Endothelial cell (in vitro differentiated cells): Measurements from ENCODE around the gene IL1RAPL1. TPM values are rescaled to one million over a fixed set of nuclear protein-coding genes. Genes with fewer than 3 reads are reported as not detected.

Experiments used
- DNase-seq: peaks from one replicate; pipeline ENCODE4 v3.0.0; 2021; ENCODE audit warnings: low spot score
- H3K27ac Mint-ChIP-seq: one replicate; pipeline ENCODE4 v1.8.0; 2021; ENCODE audit warnings: mixed read lengths, inconsistent platforms; ENCODE audit not compliant: unreplicated experiment
- H3K27me3 Mint-ChIP-seq: one replicate; pipeline ENCODE4 v1.8.0; 2021; ENCODE audit warnings: mild to moderate bottlenecking, moderate library complexity, mixed read lengths, inconsistent platforms; ENCODE audit not compliant: unreplicated experiment
- H3K36me3 Mint-ChIP-seq: one replicate; pipeline ENCODE4 v1.8.0; 2021; ENCODE audit warnings: mild to moderate bottlenecking, low read depth, mixed read lengths, inconsistent platforms; ENCODE audit not compliant: unreplicated experiment
- H3K4me1 Mint-ChIP-seq: one replicate; pipeline ENCODE4 v1.8.0; 2021; ENCODE audit warnings: mild to moderate bottlenecking, mixed read lengths, inconsistent platforms; ENCODE audit not compliant: unreplicated experiment
- H3K4me3 Mint-ChIP-seq: one replicate; pipeline ENCODE4 v1.8.0; 2021; ENCODE audit warnings: mild to moderate bottlenecking, mixed read lengths, inconsistent platforms; ENCODE audit not compliant: unreplicated experiment
- H3K9me3 Mint-ChIP-seq: one replicate; pipeline ENCODE4 v1.8.0; 2021; ENCODE audit warnings: mixed read lengths, inconsistent platforms; ENCODE audit not compliant: unreplicated experiment
- total RNA-seq: library from RNA; stranded (reverse); fragmentation: NEBNext Ultra II Directional; extraction: Animal tissue kit (Norgen Biotek cat#: 25700); gene quantifications from one replicate; pipeline ENCODE4 v1.2.1, GENCODE V29; 2021; ENCODE audit not compliant: unreplicated experiment
- TF ChIP-seq, protein P1 (sequence below): fragments of 200-600 bp; sonication (generic); IDR thresholded peaks from one replicate; pipeline ENCODE4 v1.5.0; 2021; ENCODE audit warnings: antibody characterized with exemption; ENCODE audit not compliant: unreplicated experiment

IL1RAPL1 gene
- total RNA-seq, 1 donor from 2014 or later, result 0.18 TPM

DNA sequence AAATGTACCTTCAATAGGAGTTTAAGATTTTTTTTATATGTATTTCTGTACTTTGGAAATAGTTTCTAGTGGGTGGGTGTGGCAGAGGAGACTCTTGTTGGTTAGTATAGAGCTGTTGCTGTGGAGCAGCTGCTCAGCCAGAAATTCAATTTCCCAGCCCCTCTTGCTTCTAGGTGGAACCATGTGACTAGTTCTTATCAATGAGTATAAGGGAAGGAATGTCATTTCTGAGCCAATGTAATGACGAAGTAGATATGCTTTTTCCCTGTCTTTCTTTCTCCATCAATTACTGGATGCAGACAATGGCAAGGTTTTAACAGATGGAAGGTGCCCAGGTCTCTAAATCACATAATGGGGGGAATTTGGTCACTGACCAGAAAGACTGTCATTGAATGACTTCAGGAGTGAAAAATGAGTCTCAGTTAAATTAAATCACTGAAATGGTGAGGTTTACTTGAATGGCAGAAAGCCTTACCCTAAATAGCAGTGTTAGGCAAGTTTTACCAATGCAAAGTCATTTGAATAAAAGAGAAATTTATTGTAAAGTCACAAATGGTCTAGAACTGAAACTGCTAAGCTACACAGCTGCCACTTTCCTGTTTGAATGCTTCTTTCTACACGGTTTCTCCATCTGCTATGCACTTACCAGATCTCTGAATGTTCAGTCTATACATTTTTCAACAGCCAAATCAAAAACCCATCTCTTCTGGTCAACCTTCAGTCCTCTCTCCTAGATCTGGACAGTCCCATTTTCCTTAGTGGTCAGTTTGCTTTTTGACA, 832.7 kb downstream of the IL1RAPL1 start:
- Mint-ChIP-seq H3K27ac (no peak overlapping the region), H3K9me3 (no peaks in the 10 kb centered on the region), H3K27me3 (no peaks in the 10 kb centered on the region), H3K4me3 (no peak overlapping the region), H3K4me1 (no peaks in the 10 kb centered on the region), H3K36me3 (no peaks in the 10 kb centered on the region)
- no peak for DNase-seq
- TF ChIP-seq, protein P1, sequence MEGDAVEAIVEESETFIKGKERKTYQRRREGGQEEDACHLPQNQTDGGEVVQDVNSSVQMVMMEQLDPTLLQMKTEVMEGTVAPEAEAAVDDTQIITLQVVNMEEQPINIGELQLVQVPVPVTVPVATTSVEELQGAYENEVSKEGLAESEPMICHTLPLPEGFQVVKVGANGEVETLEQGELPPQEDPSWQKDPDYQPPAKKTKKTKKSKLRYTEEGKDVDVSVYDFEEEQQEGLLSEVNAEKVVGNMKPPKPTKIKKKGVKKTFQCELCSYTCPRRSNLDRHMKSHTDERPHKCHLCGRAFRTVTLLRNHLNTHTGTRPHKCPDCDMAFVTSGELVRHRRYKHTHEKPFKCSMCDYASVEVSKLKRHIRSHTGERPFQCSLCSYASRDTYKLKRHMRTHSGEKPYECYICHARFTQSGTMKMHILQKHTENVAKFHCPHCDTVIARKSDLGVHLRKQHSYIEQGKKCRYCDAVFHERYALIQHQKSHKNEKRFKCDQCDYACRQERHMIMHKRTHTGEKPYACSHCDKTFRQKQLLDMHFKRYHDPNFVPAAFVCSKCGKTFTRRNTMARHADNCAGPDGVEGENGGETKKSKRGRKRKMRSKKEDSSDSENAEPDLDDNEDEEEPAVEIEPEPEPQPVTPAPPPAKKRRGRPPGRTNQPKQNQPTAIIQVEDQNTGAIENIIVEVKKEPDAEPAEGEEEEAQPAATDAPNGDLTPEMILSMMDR, result no peak

DNA sequence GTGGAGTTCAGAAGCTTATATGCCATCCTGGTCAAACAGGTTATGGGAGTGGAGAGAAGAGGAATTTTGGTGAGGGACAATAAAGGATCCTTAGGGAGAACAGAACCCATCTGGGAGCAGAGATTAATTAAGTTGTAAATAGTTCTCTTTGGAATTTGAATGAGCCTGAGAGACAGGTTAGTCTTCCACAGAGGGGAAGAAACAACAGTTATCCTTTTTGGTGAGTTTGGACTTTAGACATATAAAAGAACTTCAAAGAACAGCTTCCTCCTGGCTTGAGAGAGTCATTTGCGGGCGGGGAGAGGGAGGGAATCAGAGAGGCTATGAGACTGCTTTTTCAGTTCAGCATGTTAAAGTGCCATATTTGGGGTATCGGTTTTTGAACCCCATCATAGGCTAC, 834.8 kb downstream of the IL1RAPL1 start:
- Mint-ChIP-seq H3K9me3 (no peaks in the 10 kb centered on the region), H3K4me1 (no peaks in the 10 kb centered on the region), H3K27ac (no peak overlapping the region), H3K36me3 (no peaks in the 10 kb centered on the region), H3K4me3 (no peak overlapping the region), H3K27me3 (no peaks in the 10 kb centered on the region)
- TF ChIP-seq, protein P1, result no peak
- no peak for DNase-seq

DNA sequence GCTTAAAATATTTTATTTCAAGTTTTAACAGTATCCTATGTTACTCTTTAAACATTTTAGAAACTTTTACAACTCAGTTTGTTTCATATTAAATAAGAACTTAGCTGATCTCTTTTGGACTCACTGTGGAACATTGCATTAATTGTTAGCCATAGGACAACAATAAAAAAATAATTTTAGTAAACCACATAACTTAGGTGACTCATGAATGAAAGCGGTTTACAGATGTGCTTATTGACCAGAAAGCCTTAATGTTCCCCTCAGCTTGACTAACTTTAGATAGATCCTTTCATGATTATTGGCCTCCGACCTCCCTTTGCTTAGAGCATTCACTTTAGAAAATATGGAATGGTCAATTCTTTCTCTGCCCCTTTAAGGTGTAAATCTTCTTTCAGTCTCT, 844.6 kb downstream of the IL1RAPL1 start:
- TF ChIP-seq, protein P1, result no peak
- Mint-ChIP-seq H3K36me3 (no peaks in the 10 kb centered on the region), H3K27ac (no peak overlapping the region), H3K4me1 (no peaks in the 10 kb centered on the region), H3K4me3 (no peak overlapping the region), H3K27me3 (no peaks in the 10 kb centered on the region), H3K9me3 (no peaks in the 10 kb centered on the region)
- no peak for DNase-seq

DNA sequence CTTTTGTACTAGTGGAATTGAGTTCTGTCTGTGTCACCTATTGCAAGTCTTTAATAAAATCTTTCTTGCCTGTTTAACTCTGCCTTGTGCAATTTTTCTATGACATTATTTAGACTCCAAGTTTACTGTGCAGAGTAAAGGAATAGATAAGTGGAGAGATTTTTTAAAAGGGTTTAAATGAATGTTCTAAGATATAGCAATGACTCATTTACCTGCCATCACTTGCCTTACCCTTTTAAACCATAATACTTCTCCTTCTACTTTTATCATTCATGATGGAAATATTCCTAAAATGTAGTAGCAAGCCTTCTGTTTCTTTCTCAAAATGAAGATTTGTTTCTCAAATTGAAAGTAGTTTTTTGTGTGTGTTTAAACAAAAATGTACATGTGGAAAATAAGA, 845.3 kb downstream of the IL1RAPL1 start:
- H3K36me3 Mint-ChIP-seq, result no peaks in the 10 kb centered on the region
- TF ChIP-seq, protein P1, result no peak

DNA sequence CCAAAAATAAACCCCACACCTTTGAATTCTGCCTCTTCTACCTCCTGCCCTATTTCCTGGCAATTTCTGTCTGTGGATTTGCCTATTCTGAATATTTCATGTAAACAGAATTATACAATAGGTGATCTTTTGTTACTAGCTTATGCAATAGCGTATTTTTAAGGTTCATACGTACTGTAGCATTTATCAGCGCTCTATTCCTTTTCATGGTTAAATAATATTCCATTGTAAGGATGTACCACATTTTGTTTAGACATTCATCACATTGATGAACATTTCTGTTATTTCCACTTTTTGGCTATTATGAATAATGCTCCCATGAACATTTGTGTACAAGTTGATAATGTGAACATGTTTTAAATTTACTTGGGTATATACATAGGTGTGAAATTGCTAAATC, 847.7 kb downstream of the IL1RAPL1 start:
- DNase-seq, result no peak
- H3K4me3 Mint-ChIP-seq, result no peak overlapping the region
- H3K27ac Mint-ChIP-seq, result no peak overlapping the region
- H3K36me3 Mint-ChIP-seq, result no peaks in the 10 kb centered on the region
- H3K9me3 Mint-ChIP-seq, result no peaks in the 10 kb centered on the region
- H3K27me3 Mint-ChIP-seq, result no peaks in the 10 kb centered on the region
- H3K4me1 Mint-ChIP-seq, result no peaks in the 10 kb centered on the region
- TF ChIP-seq, protein P1, result no peak

More for the DNA sequence above, 845.3 kb downstream of the IL1RAPL1 start:
- no peaks in the 10 kb centered on the region for H3K4me1 Mint-ChIP-seq
- no peak overlapping the region for H3K4me3 Mint-ChIP-seq
- DNase-seq, result no peak
- no peaks in the 10 kb centered on the region for H3K9me3 Mint-ChIP-seq
- no peak overlapping the region for H3K27ac Mint-ChIP-seq
- H3K27me3 Mint-ChIP-seq, result no peaks in the 10 kb centered on the region
